GM23338 (cell line): ENCODE data around the gene MAPK6. TPM values are rescaled to one million over a fixed set of nuclear protein-coding genes. Genes with fewer than 3 reads are reported as not detected.

Experiments
- ATAC-seq: fragments of 200-7000 bp; cut with Tn5 transposase; 3 replicates; pipeline ENCODE4 v1.9.1; 2020
- DNase-seq: peaks from one replicate; pipeline ENCODE4 v3.0.0-alpha.2; 2015; ENCODE audit warnings: low spot score
- H2AFZ ChIP-seq: fragments of 200-600 bp; sonication (generic); 2 replicates; pipeline ENCODE4 v1.8.0; 2016; ENCODE audit warnings: antibody characterized with exemption, mild to moderate bottlenecking, moderate library complexity
- H3F3A ChIP-seq: fragments of 200-600 bp; sonication (generic); replicated peaks from 2 replicates; pipeline ENCODE4 v1.8.0; 2017; ENCODE audit warnings: antibody characterized with exemption, mixed run types, low read depth
- H3K27ac ChIP-seq: fragments of 200-600 bp; sonication (generic); 2 replicates; pipeline ENCODE4 v1.6.1; 2016; ENCODE audit warnings: low read depth
- H3K27me3 ChIP-seq: fragments of 200-600 bp; sonication (generic); 2 replicates; pipeline ENCODE4 v1.8.0; 2016; ENCODE audit warnings: mild to moderate bottlenecking, mixed run types, moderate library complexity; ENCODE audit not compliant: insufficient read depth
- H3K36me3 ChIP-seq: fragments of 200-600 bp; sonication (generic); 2 replicates; pipeline ENCODE4 v1.8.0; 2016; ENCODE audit warnings: mild to moderate bottlenecking; ENCODE audit not compliant: insufficient read depth
- H3K4me1 ChIP-seq: fragments of 200-600 bp; sonication (generic); 2 replicates; pipeline ENCODE4 v1.8.0; 2016; ENCODE audit warnings: mild to moderate bottlenecking, moderate library complexity; ENCODE audit not compliant: insufficient read depth
- H3K4me2 ChIP-seq: fragments of 200-600 bp; sonication (generic); 2 replicates; pipeline ENCODE4 v1.7.1; 2017; ENCODE audit warnings: mixed run types
- H3K4me3 ChIP-seq: fragments of 200-600 bp; sonication (generic); 2 replicates; pipeline ENCODE4 v1.6.1; 2016; ENCODE audit warnings: mixed run types
- H3K79me2 ChIP-seq: fragments of 200-600 bp; sonication (generic); replicated peaks from 2 replicates; pipeline ENCODE4 v1.8.0; 2017; ENCODE audit warnings: mild to moderate bottlenecking; ENCODE audit not compliant: insufficient read depth
- H3K9me2 ChIP-seq: fragments of 200-600 bp; sonication (generic); 2 replicates; pipeline ENCODE4 v1.8.0; 2017; ENCODE audit not compliant: insufficient read depth
- H4K20me1 ChIP-seq: fragments of 200-600 bp; sonication (generic); replicated peaks from 2 replicates; pipeline ENCODE4 v1.8.0; 2017; ENCODE audit warnings: mild to moderate bottlenecking; ENCODE audit not compliant: insufficient read depth
- H3K27ac Mint-ChIP-seq: 2 replicates; pipeline ENCODE4 v1.8.0; 2020; ENCODE audit warnings: inconsistent platforms, mild to moderate bottlenecking, moderate library complexity, mixed read lengths
- H3K27me3 Mint-ChIP-seq: 3 replicates; pipeline ENCODE4 v1.8.0; 2022; ENCODE audit warnings: low read depth, mild to moderate bottlenecking, moderate library complexity, mixed read lengths, inconsistent platforms; ENCODE audit not compliant: insufficient read depth, poor library complexity
- H3K36me3 Mint-ChIP-seq: 3 replicates; pipeline ENCODE4 v1.8.0; 2021; ENCODE audit warnings: low read depth, mild to moderate bottlenecking, inconsistent platforms, moderate library complexity, mixed read lengths
- H3K4me1 Mint-ChIP-seq: 3 replicates; pipeline ENCODE4 v1.8.0; 2020; ENCODE audit warnings: mild to moderate bottlenecking, inconsistent platforms, mixed read lengths
- H3K4me3 Mint-ChIP-seq: 3 replicates; pipeline ENCODE4 v1.8.0; 2021; ENCODE audit warnings: moderate library complexity, mild to moderate bottlenecking, inconsistent platforms, mixed read lengths
- H3K9me3 Mint-ChIP-seq: 3 replicates; pipeline ENCODE4 v1.8.0; 2020; ENCODE audit warnings: moderate library complexity, mild to moderate bottlenecking, inconsistent platforms, mixed read lengths
- CREB1 ChIP-seq: fragments of 250-450 bp; sonication (Bioruptor Pico); IDR thresholded peaks from 2 replicates; pipeline ENCODE4 v1.5.0; 2020; ENCODE audit warnings: low read depth, mild to moderate bottlenecking, moderate library complexity
- EZH2 ChIP-seq: fragments of 200-600 bp; sonication (generic); IDR thresholded peaks from one replicate; pipeline ENCODE4 v1.8.0; 2017; ENCODE audit warnings: antibody characterized with exemption, mild to moderate bottlenecking, low read depth; ENCODE audit not compliant: unreplicated experiment
- EZH2phosphoT487 ChIP-seq: fragments of 200-600 bp; sonication (generic); IDR thresholded peaks from one replicate; pipeline ENCODE4 v1.8.1; 2018; ENCODE audit warnings: antibody characterized with exemption; ENCODE audit not compliant: unreplicated experiment
- POLR2AphosphoS5 ChIP-seq: IDR thresholded peaks from 2 replicates; pipeline ENCODE4 v1.6.1; 2016; ENCODE audit warnings: antibody characterized with exemption, low read depth
- STAT1 ChIP-seq: IDR thresholded peaks from one replicate; pipeline ENCODE4 v1.6.1; 2016; ENCODE audit warnings: antibody characterized with exemption; ENCODE audit not compliant: unreplicated experiment
- ZNF331 ChIP-seq: fragments of 250-450 bp; sonication (Bioruptor Pico); IDR thresholded peaks from 2 replicates; pipeline ENCODE4 v1.5.0; 2020; ENCODE audit warnings: low read depth, mild to moderate bottlenecking, moderate library complexity
- ZNF462 ChIP-seq: fragments of 250-450 bp; sonication (Bioruptor Pico); IDR thresholded peaks from 2 replicates; pipeline ENCODE4 v1.5.0; 2020; ENCODE audit warnings: mild to moderate bottlenecking, moderate library complexity
- polyA plus RNA-seq: library from polyadenylated mRNA; unstranded; fragments of >200 nt; fragmentation: Nextera tagmentation; extraction: Ambion mirVana; gene quantifications from 2 replicates; pipeline ENCODE4 v1.2.1, GENCODE V29; 2016
- total RNA-seq: library from RNA; depleted of rRNA; stranded (reverse); fragments of >200 nt; shearing (Covaris generic); gene quantifications from 2 replicates; pipeline ENCODE4 v1.2.3, GENCODE V29; 2014
- TF ChIP-seq, protein P1 (sequence below): IDR thresholded peaks from 2 replicates; pipeline ENCODE4 v1.6.1; 2016; ENCODE audit warnings: antibody characterized with exemption
- TF ChIP-seq, protein P2 (sequence below): IDR thresholded peaks from one replicate; pipeline ENCODE4 v1.6.1; 2018; ENCODE audit warnings: antibody characterized with exemption; ENCODE audit not compliant: unreplicated experiment

MAPK6 gene
- total and polyA plus RNA-seq, 2 experiments from 2014 or later = 40.9 to 92.3 TPM

DNA sequence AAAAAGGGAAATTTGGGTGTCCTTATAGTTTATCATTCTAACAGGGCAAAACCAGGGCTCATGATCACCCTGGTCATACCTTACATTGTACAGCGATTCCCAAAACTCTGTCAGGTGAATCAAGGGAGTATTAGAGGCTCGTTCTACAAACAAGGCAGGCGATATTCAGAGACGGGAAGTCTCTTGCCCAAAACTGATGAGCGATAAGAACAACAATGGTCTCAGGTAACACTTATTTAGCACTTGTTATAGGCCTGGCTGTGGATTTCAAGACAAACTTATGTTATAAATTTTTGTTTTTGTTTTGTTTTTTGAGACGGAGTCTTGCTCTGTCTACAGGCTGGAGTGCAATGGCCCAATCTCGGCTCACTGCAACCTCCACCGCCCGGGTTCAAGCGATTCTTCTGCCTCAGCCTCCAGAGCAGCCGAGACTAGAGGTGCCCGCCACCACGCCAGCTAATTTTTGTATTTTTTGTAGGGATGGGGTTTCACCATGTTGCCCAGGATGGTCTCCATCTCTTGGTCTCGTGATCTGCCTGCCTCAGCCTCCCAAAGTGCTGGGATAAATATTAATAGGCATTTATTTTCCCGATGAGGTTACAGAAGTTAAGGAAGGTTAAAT is 80.7 kb downstream of the MAPK6 start:
- Histone ChIP-seq H3K27me3 (no peaks in the 10 kb centered on the region), H3K79me2 (no peaks in the 10 kb centered on the region), H3K36me3 (no peaks in the 10 kb centered on the region), H3K9me2 (no peaks in the 10 kb centered on the region), H4K20me1 (no peaks in the 10 kb centered on the region), H3F3A (no peaks in the 10 kb centered on the region), H2AFZ (no peak overlapping the region), H3K4me3 (no peak overlapping the region), H3K27ac (no peak overlapping the region), H3K4me1 (no peaks in the 10 kb centered on the region), H3K4me2 (no peak overlapping the region)
- Mint-ChIP-seq H3K9me3 (no peaks in the 10 kb centered on the region), H3K27ac (no peak overlapping the region), H3K4me1 (no peaks in the 10 kb centered on the region; the same call in 2 of the 3 replicates), H3K4me3 (no peak overlapping the region), H3K36me3 (no peaks in the 10 kb centered on the region), H3K27me3 (peaks cover under 1% of the 10 kb centered on the region)
- no peak for ATAC-seq
- DNase-seq = no peak
- no peak for TF ChIP-seq CREB1 (CRISPR knock-in tag)
- no peak for TF ChIP-seq ZNF462 (CRISPR knock-in tag)
- TF ChIP-seq ZNF331 (CRISPR knock-in tag) = no peak

- no peaks in the 10 kb centered on the region for H3K4me1 ChIP-seq
- no peaks in the 10 kb centered on the region for H3F3A ChIP-seq
- no peak overlapping the region for H3K4me2 ChIP-seq
- Mint-ChIP-seq H3K4me1 (no peaks in the 10 kb centered on the region; the same call in 2 of the 3 replicates), H3K27ac (no peak overlapping the region), H3K36me3 (no peaks in the 10 kb centered on the region), H3K9me3 (no peaks in the 10 kb centered on the region), H3K27me3 (no peaks in the 10 kb centered on the region), H3K4me3 (no peak overlapping the region)
- no peak overlapping the region for H2AFZ ChIP-seq
- no peak for ATAC-seq
- no peak overlapping the region for H3K27ac ChIP-seq
- H3K36me3 ChIP-seq = no peaks in the 10 kb centered on the region
- H3K27me3 ChIP-seq = no peaks in the 10 kb centered on the region
- H3K4me3 ChIP-seq = no peak overlapping the region
- no peak for DNase-seq
- no peaks in the 10 kb centered on the region for H3K79me2 ChIP-seq
- no peaks in the 10 kb centered on the region for H3K9me2 ChIP-seq
- H4K20me1 ChIP-seq = no peaks in the 10 kb centered on the region
- TF ChIP-seq, protein P1, sequence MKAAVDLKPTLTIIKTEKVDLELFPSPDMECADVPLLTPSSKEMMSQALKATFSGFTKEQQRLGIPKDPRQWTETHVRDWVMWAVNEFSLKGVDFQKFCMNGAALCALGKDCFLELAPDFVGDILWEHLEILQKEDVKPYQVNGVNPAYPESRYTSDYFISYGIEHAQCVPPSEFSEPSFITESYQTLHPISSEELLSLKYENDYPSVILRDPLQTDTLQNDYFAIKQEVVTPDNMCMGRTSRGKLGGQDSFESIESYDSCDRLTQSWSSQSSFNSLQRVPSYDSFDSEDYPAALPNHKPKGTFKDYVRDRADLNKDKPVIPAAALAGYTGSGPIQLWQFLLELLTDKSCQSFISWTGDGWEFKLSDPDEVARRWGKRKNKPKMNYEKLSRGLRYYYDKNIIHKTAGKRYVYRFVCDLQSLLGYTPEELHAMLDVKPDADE = no peak
- TF ChIP-seq CREB1 (CRISPR knock-in tag) = no peak
- TF ChIP-seq EZH2 = no peak
- no peak for TF ChIP-seq ZNF331 (CRISPR knock-in tag)
- TF ChIP-seq STAT1 = no peak
- TF ChIP-seq, protein P2, sequence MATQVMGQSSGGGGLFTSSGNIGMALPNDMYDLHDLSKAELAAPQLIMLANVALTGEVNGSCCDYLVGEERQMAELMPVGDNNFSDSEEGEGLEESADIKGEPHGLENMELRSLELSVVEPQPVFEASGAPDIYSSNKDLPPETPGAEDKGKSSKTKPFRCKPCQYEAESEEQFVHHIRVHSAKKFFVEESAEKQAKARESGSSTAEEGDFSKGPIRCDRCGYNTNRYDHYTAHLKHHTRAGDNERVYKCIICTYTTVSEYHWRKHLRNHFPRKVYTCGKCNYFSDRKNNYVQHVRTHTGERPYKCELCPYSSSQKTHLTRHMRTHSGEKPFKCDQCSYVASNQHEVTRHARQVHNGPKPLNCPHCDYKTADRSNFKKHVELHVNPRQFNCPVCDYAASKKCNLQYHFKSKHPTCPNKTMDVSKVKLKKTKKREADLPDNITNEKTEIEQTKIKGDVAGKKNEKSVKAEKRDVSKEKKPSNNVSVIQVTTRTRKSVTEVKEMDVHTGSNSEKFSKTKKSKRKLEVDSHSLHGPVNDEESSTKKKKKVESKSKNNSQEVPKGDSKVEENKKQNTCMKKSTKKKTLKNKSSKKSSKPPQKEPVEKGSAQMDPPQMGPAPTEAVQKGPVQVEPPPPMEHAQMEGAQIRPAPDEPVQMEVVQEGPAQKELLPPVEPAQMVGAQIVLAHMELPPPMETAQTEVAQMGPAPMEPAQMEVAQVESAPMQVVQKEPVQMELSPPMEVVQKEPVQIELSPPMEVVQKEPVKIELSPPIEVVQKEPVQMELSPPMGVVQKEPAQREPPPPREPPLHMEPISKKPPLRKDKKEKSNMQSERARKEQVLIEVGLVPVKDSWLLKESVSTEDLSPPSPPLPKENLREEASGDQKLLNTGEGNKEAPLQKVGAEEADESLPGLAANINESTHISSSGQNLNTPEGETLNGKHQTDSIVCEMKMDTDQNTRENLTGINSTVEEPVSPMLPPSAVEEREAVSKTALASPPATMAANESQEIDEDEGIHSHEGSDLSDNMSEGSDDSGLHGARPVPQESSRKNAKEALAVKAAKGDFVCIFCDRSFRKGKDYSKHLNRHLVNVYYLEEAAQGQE = no peak
- TF ChIP-seq POLR2AphosphoS5 = no peak
- no peak for TF ChIP-seq EZH2phosphoT487
Observed at GRCh38 chr15:52100807-52101442, 81.9 kb downstream of the MAPK6 start.
